PC-3 (cell line): ENCODE measurements around the gene TMED9. TPM values are rescaled to one million over a fixed set of nuclear protein-coding genes. Genes with fewer than 3 reads are reported as not detected.

Source experiments
- total RNA-seq: library from RNA; depleted of rRNA; stranded (reverse); fragments of >200 nt; gene quantifications from 2 replicates; pipeline ENCODE4 v1.2.3, GENCODE V29; 2014; rRNA removed

Gene TMED9
- total RNA-seq, 1 experiment from 2014 or later = 217 TPM

Other genes with a start within 250 kb of the TMED9 start
- gene LMAN2, start 240.5 kb upstream of the TMED9 start, total RNA-seq = 310 and 369 TPM in 2 replicates
- gene RGS14, start 234.3 kb upstream of the TMED9 start, total RNA-seq = 32.3 TPM in 2 replicates
- gene SLC34A1, start 207.8 kb upstream of the TMED9 start, total RNA-seq = 0.07 and 0.12 TPM in 2 replicates
- not detected in 2 replicates for gene PFN3, start 191.5 kb upstream of the TMED9 start, total RNA-seq
- gene F12, start 182.6 kb upstream of the TMED9 start, total RNA-seq = 31.0 and 36.8 TPM in 2 replicates
- gene GRK6, start 165.5 kb upstream of the TMED9 start, total RNA-seq = 69.9 and 88.8 TPM in 2 replicates
- gene PRR7, start 145.4 kb upstream of the TMED9 start, total RNA-seq = 40.6 and 47.2 TPM in 2 replicates
- 127 and 207 TPM in 2 replicates for gene DBN1, start 118.6 kb upstream of the TMED9 start, total RNA-seq
- 159 and 195 TPM in 2 replicates for gene PDLIM7, start 94.6 kb upstream of the TMED9 start, total RNA-seq
- gene DOK3, start 82.4 kb upstream of the TMED9 start, total RNA-seq = 6.2 and 11.7 TPM in 2 replicates
- 260 and 318 TPM in 2 replicates for gene DDX41, start 75.2 kb upstream of the TMED9 start, total RNA-seq
- 33.9 and 41.1 TPM in 2 replicates for gene FAM193B, start 37.6 kb upstream of the TMED9 start, total RNA-seq
- gene B4GALT7, start 7.9 kb downstream of the TMED9 start, total RNA-seq = 33.8 and 41.6 TPM in 2 replicates
- gene FAM153A, start 190.7 kb downstream of the TMED9 start, total RNA-seq = not detected in 2 replicates